HG03139 (cell line): ENCODE data around the gene TTLL11.
A peak's percentile ranks its signal among the peaks of the same experiment; 100 is the strongest.

Experiments
- ATAC-seq: cut with Tn5 transposase; IDR thresholded peaks from one replicate; pipeline ENCODE4 v1.9.1; 2021; ENCODE audit not compliant: unreplicated experiment

Gene TTLL11, protein sequence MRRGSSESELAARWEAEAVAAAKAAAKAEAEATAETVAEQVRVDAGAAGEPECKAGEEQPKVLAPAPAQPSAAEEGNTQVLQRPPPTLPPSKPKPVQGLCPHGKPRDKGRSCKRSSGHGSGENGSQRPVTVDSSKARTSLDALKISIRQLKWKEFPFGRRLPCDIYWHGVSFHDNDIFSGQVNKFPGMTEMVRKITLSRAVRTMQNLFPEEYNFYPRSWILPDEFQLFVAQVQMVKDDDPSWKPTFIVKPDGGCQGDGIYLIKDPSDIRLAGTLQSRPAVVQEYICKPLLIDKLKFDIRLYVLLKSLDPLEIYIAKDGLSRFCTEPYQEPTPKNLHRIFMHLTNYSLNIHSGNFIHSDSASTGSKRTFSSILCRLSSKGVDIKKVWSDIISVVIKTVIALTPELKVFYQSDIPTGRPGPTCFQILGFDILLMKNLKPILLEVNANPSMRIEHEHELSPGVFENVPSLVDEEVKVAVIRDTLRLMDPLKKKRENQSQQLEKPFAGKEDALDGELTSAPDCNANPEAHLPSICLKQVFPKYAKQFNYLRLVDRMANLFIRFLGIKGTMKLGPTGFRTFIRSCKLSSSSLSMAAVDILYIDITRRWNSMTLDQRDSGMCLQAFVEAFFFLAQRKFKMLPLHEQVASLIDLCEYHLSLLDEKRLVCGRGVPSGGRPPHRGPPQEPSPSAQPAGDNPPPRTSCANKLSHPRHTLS

DNA sequence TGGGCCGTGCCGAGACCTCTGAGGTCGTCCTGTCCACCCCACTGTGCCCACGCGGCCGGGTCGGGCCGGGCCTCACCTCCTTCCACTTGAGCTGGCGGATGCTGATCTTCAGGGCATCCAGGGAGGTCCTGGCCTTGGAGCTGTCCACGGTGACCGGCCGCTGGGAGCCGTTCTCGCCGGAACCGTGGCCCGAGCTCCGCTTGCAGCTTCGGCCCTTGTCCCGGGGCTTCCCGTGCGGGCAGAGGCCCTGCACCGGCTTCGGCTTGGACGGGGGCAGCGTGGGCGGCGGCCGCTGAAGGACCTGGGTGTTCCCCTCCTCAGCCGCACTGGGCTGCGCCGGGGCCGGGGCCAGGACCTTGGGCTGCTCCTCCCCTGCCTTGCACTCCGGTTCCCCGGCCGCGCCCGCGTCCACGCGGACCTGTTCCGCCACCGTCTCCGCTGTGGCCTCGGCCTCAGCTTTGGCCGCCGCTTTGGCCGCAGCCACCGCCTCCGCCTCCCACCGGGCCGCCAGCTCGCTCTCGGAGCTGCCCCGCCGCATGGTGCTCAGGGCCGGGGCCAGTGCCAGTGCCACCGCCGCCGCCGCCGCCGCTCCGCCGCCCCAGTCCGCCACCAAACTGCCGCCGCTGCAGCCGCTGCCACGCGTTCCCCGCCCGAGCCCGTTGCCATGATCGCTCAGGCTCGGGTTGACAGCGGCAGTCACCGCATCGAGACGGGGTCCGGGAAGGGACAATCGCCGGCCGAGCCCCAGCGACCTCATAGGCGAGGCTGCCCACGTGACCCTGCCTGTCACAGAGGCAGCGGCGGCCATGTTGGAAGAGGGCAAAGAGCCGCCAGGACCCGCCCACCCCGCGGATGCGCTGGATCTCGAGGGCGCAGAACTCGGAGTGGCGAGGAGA lies at the start of gene TTLL11:
TSS of gene TTLL11 (minus strand) at position 698 of the 896 bp plus-strand sequence. CDS start at position 538, 160 bp downstream.
- ATAC-seq: peak; percentile 94

DNA sequence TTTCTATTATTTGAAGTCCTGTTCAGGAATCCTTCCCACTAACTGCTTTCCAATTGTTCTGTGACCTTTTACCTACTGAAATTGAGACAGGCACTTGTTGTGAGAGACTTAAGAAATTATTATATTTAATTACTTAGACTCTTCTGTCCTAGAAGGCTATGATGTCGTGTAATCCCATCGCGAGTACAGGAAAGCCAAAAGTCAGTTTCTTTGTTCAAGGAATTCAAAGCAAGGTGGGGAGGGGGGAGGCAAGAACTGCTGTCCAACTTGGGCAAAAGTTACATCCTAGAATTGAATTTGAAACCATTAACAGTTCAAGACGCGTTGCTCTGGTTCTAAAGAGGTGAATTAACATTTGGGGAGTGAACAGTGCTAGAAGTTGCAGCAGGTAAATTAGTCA lies 48.6 kb upstream of the TTLL11 start:
- no peak for ATAC-seq

DNA sequence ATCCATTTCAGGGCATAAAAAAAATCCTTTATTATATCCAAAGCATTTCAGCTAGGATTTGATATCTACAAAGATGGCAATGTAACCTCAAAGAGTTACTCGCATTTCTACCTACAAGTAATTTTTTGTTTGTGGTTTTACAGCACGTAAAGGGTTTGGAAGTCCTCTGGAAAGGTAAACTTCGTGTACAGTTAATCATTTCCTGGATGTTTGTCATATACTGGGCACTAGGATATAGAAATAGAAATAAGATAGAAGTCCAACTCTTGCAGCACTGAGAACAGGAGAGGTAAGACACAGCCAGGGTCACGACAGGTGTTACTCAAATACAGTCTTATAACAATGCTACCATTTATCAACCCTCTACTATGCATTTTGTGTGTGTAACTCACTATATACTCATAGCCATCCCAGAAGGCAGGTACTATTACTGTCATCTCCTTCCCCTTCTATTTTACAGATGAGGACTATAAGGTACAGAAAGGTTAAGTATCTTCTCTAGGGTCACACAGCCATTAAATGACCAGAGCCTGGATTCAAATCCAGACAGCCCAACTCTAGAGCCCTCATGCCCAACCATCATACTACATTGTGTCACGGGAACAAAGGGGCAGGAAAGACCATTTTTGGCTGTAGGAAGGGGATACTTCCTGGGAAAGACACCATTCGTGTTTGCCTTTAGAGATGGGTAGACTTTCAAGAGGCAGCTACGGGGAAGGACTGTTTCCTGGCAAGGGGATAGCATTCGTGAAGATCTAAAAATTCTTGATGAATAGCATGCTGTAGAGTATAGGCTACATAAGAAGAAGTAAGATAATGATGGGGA lies 47.5 kb upstream of the TTLL11 start:
- ATAC-seq: no peak

DNA sequence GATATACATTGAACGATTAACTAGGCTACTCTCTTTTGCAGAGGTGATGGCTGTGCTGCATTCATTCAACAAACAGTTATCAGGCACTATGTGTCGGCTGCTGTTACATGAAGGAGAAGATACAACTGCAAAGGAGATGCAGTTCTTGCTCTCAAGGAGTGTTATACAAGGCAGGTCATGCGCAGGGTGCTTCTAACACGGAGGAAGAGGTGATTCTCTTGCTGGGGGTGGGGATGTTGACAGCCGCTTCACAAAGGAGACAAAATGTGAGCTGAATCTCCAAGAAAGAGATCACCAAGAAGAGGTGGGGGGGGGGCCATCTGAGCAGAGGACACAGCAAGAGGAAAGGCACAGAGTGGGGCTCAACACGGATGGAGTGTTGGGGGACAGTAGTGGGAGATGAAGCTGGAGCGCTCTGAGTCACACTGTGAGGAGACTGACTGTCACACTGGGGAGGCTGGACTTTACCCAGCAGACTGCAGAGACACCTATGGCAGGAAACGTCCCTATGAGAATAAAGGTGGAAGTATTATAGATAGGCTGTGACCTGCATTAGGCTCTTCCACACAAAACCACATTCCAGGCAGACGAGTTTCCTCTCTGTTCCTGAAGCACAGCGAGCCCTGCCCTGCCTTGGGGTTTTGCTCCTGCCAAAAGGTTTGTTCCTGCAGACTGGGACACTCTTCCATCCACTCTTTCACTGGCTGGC lies 45.6 kb upstream of the TTLL11 start:
- ATAC-seq: no peak

DNA sequence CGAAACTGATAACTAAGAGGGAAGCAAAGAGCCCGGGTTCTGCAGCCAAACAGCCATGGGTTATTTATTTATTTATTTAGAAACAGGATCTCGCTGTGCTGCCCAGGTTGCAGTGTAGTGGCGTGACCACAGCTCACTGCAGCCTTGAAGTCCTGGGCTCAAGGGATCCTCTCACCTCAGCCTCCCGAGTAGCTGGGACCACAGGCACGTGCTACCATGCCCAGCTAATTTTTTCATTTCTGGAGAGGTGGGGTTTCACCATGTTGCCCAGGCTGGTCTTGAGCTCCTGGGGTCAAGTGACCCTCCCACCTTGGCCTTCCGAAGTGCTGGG lies 42.4 kb upstream of the TTLL11 start:
- no peak for ATAC-seq

DNA sequence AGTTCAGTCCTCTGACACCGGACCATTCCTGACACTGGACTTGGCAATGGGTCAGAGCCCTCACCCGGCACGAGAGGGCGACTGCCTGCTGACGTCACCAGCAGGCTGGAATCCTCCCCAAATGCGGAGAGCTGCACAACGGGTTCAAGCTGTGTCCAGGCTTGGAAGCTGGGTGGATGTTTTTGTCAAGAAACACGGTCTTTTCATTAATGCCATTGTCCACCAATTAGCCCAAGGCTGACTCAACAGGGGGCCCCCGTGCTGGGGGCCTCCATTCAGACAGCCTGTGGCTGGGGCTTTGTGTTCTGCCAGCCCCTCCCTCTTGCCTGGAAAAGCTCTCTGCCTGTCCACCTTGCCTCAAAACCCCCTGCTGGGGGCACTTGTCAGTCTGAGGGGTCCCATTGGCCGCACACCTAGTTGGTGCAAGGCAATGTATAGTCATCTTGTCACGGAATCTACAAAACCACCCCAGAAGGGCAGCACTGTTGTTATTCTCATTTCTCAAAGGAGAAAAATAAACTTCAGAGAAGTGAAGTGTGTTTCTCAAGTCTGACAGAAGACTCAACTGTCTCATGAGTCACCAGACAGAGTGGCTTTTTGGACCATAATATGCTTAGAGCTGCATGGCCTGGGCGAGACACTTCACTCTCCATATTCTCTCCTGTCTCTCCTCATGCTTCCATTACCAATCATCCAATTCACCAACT lies 41.9 kb upstream of the TTLL11 start:
- no peak for ATAC-seq

DNA sequence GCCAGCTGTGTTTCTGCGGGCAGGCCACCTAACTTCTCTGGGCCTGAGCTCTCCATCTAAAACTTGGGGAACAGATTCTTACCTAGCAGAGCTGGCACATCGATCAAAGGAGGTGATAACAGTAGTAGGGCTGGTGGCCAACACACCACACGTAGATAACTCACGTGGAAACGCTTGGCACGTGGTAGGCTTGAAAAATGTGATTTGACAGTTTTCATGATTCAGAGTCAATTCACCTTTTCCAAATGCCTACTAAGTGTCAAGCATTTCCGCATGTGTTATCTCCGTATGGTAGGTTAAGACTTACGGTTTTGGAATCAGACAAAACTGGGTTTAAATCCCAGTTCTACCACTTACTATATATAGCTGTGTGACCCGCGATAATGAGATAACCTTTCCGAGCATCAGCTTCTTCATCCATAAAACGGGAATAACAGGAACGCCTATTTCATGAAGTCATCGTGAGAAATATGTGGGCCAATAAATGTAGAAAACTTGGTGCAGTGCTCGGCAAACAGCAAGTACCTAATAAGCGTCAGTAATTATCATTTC lies 41.0 kb upstream of the TTLL11 start:
- ATAC-seq: no peak

DNA sequence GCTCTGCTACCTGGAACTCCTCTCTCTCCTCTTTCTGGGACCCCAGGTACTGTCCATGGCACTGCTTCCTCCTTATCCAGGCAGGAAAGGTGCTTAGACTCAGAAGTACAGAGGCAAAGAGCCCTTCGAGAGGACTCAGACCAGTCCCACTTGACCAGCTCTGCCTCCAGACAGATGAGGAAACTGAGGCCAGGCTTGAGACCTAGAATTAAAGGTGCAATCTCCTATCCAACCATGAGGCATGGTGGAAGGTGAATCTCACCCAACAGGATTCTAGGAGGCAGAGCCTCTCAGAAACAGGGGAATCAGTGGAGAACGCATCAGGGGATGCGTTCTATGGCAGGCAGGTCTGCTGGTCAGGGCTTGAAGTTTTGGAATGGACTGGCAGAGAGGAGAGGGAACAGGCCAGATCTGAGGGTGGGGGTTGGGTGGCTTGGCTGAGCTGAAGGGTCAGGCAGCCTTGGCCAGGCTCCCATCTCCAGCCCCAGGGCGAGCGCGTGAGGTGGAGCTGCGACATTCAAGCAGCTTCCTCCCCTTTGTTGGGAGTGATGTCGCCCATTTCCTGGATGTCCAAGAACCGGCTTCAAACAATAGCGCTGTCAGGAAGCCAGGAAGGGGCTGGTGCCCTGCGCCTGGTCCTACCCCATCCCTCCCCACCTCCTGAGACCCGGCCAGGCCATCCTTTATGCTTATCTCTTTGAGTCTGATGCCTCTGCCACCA lies 40.3 kb upstream of the TTLL11 start:
- ATAC-seq: no peak

DNA sequence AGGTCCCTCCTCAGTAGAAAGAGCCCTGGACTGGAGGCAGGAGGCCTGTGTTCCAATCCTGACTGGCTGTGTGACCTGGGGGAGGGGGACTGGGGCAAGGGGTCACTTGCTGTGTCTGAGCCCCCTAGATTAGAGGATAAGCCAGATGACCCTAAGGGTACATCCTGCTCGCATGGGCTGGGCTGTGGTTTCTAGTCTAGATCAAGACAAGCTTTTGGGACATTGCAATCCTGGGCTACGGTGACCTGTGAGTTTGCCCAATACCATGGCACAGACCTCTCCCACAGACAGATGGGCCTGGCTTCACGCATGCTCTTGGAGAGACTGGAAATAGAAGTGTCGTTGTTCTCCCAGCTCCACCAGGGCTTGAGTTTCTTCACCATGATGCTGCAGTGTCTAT lies 39.4 kb upstream of the TTLL11 start:
- ATAC-seq: no peak

DNA sequence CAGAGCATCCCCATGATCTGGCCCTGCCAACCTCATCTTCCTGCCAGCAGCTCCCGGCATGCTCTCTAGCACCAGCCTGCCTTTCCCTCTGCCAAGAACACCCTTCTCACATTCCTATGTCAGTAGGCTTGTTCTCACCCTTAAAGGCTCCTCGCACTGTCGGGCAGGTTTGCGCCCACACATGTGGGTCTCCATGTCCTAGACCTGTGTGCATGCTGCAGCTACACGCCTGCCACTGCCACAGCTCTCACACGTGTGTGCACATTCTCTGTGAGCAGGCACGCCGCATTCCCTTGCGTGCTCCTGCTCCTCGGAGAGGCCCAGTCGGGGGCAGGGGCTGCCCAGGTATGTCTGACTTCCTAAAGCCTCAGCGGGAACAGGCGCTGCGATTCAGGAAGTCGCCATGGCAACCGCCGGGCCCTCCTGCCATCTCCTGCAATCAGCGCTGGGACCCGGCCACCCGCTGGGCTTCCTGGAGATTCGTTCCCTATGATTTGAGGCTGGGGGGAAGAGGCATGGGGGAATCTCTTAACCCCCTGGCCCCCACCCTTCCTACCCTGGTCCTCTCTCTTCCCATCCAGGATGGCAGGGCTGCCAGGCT lies 38.4 kb upstream of the TTLL11 start:
- no peak for ATAC-seq

DNA sequence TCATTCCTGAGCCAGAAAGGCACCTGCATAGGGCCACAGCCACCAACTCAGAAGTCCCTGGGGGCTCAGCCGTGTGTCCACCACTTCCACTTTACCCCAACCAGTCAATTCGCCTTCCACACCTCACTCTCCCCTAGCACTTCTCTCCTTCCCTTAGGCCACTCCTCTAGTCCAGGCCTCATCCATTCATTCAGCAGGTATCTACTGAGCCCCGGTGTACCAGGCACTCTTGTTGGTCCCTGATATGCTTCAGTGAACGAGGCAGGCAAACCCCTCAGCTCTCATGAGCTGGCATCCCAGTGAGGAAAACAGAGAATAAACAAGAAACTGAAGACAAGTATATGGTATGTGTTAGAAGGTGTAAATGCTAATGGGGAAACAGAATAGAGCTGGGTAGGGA lies 37.7 kb upstream of the TTLL11 start:
- ATAC-seq: no peak

DNA sequence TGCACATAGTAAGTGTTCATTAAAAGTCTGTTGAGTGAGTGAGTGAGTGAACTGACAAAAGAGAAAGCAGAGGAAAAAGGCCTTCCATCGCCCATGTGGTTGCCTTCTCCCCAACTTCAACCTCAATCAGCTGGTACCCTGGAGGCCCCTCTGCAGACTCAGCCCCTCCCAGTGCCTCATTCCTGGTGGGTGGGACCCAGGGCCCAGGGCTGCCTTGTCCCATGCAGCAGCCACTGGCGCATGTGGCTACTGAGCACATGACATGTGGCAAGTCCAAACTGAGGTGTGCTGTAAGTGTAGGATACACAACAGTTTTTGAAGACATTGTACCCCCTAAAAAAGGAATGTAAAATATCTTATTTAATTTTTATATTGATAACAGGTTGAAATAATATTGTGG lies 36.9 kb upstream of the TTLL11 start:
- ATAC-seq: no peak

DNA sequence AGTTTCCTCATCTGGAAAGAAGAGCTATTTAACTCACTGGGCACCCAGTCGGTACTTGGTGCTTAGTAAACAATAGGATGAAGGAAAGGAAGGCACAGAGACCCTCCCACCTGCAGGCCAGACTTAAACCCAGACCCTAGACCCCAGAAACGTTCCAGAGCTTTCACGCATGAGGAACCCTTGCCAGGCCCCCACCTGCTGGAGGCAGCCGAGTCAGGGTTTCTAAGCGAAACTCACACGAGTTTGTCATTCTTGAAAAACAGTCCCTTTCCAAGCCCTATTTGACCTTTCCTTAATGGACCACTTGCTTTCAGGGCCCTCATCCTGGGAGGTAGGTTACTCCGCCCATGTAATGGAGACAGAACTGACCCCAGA lies 35.8 kb upstream of the TTLL11 start:
- ATAC-seq: no peak

DNA sequence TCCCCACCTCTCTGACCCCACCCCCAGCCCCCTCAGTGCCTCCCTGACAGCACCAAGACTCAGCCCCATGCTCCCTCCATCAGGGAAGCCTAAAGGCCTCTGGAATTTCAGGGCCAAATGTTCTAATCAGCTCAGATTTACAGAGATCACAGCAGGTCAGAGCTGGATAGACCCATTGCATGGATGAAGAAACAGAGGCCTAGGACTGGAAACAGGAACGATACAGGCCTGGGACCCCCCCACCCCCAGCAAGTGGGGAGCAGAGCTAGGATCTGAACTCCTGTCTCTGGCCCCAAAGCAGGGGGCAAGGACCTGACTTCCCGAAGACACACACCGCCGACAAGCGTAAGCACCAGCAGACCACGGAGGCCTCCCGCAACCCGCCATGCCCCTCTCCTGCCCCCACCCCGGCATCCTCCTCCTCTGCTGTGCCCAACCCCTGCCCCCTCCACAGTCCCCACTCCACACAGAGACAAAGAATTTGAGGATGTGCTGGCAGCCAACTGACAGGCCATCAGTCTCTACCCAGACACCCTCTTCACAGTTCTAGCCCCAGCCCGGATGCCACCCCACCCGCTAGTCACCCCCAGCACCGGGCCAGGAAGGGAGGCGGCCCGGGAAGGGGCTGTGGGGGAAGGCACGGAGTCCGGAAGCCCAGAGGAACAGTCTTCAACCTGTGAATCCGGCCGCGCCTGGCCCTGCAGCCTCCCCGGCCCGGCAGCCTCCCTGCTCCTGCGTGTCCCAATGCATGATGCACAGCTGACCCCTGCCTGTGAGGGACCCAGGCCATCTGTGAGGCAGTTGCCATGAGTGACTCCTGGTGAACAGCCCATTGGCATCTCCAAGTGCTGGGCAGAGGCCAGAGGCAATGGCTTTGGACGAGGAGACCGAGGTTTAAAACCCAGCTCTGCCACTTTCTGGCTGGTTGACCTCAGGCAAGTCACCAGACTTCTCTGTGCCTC lies 35.2 kb upstream of the TTLL11 start:
- ATAC-seq: no peak

DNA sequence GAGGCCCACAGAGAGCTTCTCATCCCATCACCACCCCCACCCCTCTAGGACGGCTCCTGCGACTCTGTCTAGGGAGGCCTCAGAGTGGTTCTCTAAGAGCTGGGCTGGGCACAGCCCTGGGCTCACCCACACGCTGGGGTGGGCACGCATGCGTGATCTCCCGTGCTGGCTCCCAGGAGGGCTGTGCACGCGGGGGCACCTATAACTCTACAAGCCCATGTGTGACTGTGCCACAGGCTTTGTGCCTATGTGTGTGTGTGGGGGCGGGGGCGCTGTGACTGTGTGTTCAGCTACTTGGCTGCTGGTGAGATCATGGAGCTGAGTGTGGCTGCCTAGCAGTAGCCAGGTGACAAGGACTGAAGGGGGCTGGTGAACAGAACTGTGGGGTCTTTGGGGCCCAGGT lies 34.3 kb upstream of the TTLL11 start:
- no peak for ATAC-seq

DNA sequence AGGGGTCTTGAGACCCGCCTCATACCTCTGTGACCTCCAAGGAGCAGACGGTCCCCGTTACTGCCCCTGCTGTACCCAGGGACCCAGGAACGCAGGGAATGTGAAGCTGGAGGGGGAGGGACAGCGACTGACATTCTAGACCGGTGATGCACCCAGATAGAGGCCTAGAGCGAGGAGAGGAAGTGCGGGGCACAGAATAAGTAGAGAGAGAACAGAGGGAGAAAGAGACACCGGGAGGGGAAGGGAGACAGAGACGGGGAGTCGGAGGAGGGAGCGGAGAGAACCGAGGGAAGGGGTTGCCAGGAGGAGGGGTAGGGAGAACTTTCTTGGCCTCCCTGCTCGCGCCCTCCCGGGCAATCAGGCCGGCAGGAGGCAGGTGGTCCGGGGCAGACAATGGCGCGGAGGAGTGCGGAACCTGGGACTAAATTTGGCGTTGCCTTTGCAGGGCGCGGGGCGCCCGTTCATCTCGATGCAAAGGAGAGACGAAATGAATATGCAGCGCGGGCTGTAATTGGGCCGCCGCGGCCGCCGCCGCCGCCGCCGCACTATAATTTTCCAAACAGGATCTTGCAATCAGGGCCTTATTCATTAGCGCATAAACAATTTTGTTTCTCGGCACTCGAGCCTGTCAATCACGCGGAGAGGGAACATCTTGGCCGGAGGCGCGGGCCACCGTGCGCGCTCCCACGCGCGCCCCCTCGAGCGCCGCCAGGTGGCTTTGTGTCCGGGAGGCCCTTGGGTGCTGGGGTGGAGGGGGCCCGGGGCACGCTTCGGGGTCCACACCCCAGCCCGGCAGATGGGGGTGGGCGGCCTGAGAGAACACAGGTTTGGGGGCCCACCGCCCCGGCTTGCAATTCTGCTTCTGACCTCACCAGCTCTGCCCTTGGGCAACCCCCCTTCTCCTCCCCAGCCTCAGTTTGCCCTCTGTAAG lies 33.5 kb upstream of the TTLL11 start:
- ATAC-seq: no peak
